GM12874 (cell line): ENCODE data around the gene FNBP1.

Source experiments
- CTCF ChIP-seq: IDR thresholded peaks from 2 replicates; pipeline ENCODE4 v1.5.1; 2011; ENCODE audit warnings: low read depth, mild to moderate bottlenecking, control low read depth, low read length, moderate library complexity; ENCODE audit not compliant: insufficient read depth

FNBP1 gene

GRCh38 chr9:129906298-129906697, 136.7 kb downstream of the FNBP1 start:
- no peak for TF ChIP-seq CTCF

GRCh38 chr9:129904734-129905133, 138.3 kb downstream of the FNBP1 start:
- TF ChIP-seq CTCF = no peak

- no peak for TF ChIP-seq CTCF
Observed at GRCh38 chr9:129902740-129903134, 140.3 kb downstream of the FNBP1 start.

- TF ChIP-seq CTCF = no peak
Observed at GRCh38 chr9:129901993-129902739, 140.8 kb downstream of the FNBP1 start.

GRCh38 chr9:129900263-129901027, 142.5 kb downstream of the FNBP1 start:
- TF ChIP-seq CTCF = no peak

- TF ChIP-seq CTCF = no peak
Observed at GRCh38 chr9:129899620-129900019, 143.4 kb downstream of the FNBP1 start.

GRCh38 chr9:129898185-129898584, 144.8 kb downstream of the FNBP1 start:
- TF ChIP-seq CTCF = no peak
